Thymus (tissue), 11 donors: ENCODE results near the gene NET1. TPM values are rescaled to one million over a fixed set of nuclear protein-coding genes. Genes with fewer than 3 reads are reported as not detected.
"Not testable (repeated sequence)": the region's sequence is repeated elsewhere in the genome, so short reads cannot be mapped to it uniquely, and the experiment has no call there.

ENCODE experiments used
- DNase-seq, 9 donors: peaks; one replicate each; pipeline ENCODE4 v3.0.0-alpha.2; 2013; ENCODE audit warnings: low spot score in 9 of 9, low read depth in 6 of 9, missing footprints in 1 of 9
- H3K27ac ChIP-seq, 2 donors: one replicate each; pipeline ENCODE4 v1.5.1; 2013; ENCODE audit warnings: control low read depth in 1 of 2, low read depth in 1 of 2, low read length in 1 of 2, mild to moderate bottlenecking in 1 of 2, moderate library complexity in 1 of 2
- H3K27me3 ChIP-seq, 2 donors: one replicate each; pipeline ENCODE4 v1.5.1; 2013; ENCODE audit warnings: low read length in 1 of 2; ENCODE audit not compliant: control insufficient read depth in 2 of 2, insufficient read depth in 1 of 2
- H3K36me3 ChIP-seq, 2 donors: one replicate each; pipeline ENCODE4 v1.5.1; 2013; ENCODE audit warnings: low read length in 1 of 2, mild to moderate bottlenecking in 1 of 2, moderate library complexity in 1 of 2; ENCODE audit not compliant: control insufficient read depth in 2 of 2, insufficient read depth in 2 of 2
- H3K4me1 ChIP-seq, 2 donors: one replicate each; pipeline ENCODE4 v1.5.1; 2013; ENCODE audit warnings: low read length in 2 of 2; ENCODE audit not compliant: control insufficient read depth in 2 of 2, insufficient read depth in 2 of 2
- H3K4me3 ChIP-seq, 2 donors: one replicate each; pipeline ENCODE4 v1.5.1; 2013; ENCODE audit warnings: low read length in 2 of 2, control low read depth in 1 of 2, mild to moderate bottlenecking in 1 of 2
- H3K9me3 ChIP-seq, 2 donors: one replicate each; pipeline ENCODE4 v1.5.1; 2013; ENCODE audit warnings: low read length in 1 of 2, mild to moderate bottlenecking in 1 of 2; ENCODE audit not compliant: control insufficient read depth in 2 of 2, insufficient read depth in 1 of 2
- WGBS: extraction: QIAGEN DNeasy Blood & Tissue Kit; methylation state at CpG from one replicate; pipeline ENCODE4 v1.1.7; 2013; 5-methylcytosine and 5-hydroxymethylcytosine counted together
- polyA plus RNA-seq: library from polyadenylated mRNA; stranded (reverse); fragments of 200-250 nt; gene quantifications from one replicate; pipeline ENCODE4 v1.2.3, GENCODE V29; 2013
- total RNA-seq: library from RNA; stranded (reverse); fragments of 120-200 nt; gene quantifications from one replicate; pipeline ENCODE4 v1.2.4, GENCODE V29; 2013
- donor health status: healthy.

The NET1 gene
- total and polyA plus RNA-seq, 2 donors, result 58.2 to 63.6 TPM

GRCh38 chr10:5410787-5411186 lies 1.6 kb upstream of the NET1 start:
- not testable (repeated sequence) for H3K4me3 ChIP-seq, H3K27me3 ChIP-seq, H3K27ac ChIP-seq

GRCh38 chr10:5411941-5412276 lies 448 bp upstream of the NET1 start:
- no peak overlapping the region for H3K27ac ChIP-seq
- H3K27me3 ChIP-seq, result no peaks in the 10 kb centered on the region
- peaks cover 0 to 3% of the 10 kb centered on the region in 2 donors for H3K4me1 ChIP-seq
- DNase-seq, result no peak
- 53% methylated on average over 3 of the region's 3 CpGs for WGBS
- no peaks in the 10 kb centered on the region for H3K36me3 ChIP-seq
- H3K4me3 ChIP-seq, result peak overlapping the region; percentile 61 to 90
- no peaks in the 10 kb centered on the region for H3K9me3 ChIP-seq

More at GRCh38 chr10:5410787-5411186, 1.6 kb upstream of the NET1 start:
- not testable (repeated sequence) for DNase-seq, H3K36me3 ChIP-seq, H3K4me1 ChIP-seq, H3K9me3 ChIP-seq

GRCh38 chr10:5413012-5413938 lies 918 bp downstream of the NET1 start:
- H3K4me1 ChIP-seq, result peaks cover 0 to 3% of the 10 kb centered on the region in 2 donors
- no peaks in the 10 kb centered on the region for H3K36me3 ChIP-seq
- H3K4me3 ChIP-seq, result peak overlapping the region; percentile 61 to 90
- H3K27me3 ChIP-seq, result no peaks in the 10 kb centered on the region
- no peak overlapping the region for H3K27ac ChIP-seq
- 25% methylated on average over 20 of the region's 20 CpGs for WGBS
- peak in 3 of 9 donors; percentile 6 to 36 (median 7) for DNase-seq
- H3K9me3 ChIP-seq, result peaks cover 0 to 4% of the 10 kb centered on the region in 2 donors

GRCh38 chr10:5416981-5417380 lies 4.6 kb downstream of the NET1 start:
- Histone ChIP-seq H3K36me3 (no peaks in the 10 kb centered on the region), H3K27ac (no peak overlapping the region), H3K4me1 (peaks cover 0 to 3% of the 10 kb centered on the region in 2 donors), H3K4me3 (no peak overlapping the region), H3K27me3 (no peaks in the 10 kb centered on the region), H3K9me3 (peaks cover 0 to 4% of the 10 kb centered on the region in 2 donors)
- no peak for DNase-seq
- 96% methylated on average over 11 of the region's 11 CpGs for WGBS

GRCh38 chr10:5418584-5418983 lies 6.2 kb downstream of the NET1 start:
- Histone ChIP-seq H3K36me3 (no peaks in the 10 kb centered on the region), H3K4me3 (no peak overlapping the region), H3K9me3 (peaks cover 0 to 4% of the 10 kb centered on the region in 2 donors), H3K27me3 (no peaks in the 10 kb centered on the region), H3K27ac (no peak overlapping the region), H3K4me1 (no peaks in the 10 kb centered on the region)
- DNase-seq, result no peak

- Histone ChIP-seq H3K4me1 (no peaks in the 10 kb centered on the region), H3K27ac (no peak overlapping the region), H3K4me3 (no peak overlapping the region), H3K27me3 (no peaks in the 10 kb centered on the region), H3K36me3 (no peaks in the 10 kb centered on the region), H3K9me3 (peaks cover 0 to 4% of the 10 kb centered on the region in 2 donors)
- no peak for DNase-seq
- WGBS, result 88% methylated on average over 3 of the region's 3 CpGs
Observed at GRCh38 chr10:5419466-5420094, 7.2 kb downstream of the NET1 start.

GRCh38 chr10:5423771-5424170 lies 11.4 kb downstream of the NET1 start:
- Histone ChIP-seq H3K36me3 (no peaks in the 10 kb centered on the region), H3K4me3 (no peak overlapping the region), H3K4me1 (no peaks in the 10 kb centered on the region), H3K27me3 (no peaks in the 10 kb centered on the region), H3K27ac (no peak overlapping the region), H3K9me3 (no peaks in the 10 kb centered on the region)
- 47% methylated on average over 2 of the region's 2 CpGs for WGBS
- no peak for DNase-seq

GRCh38 chr10:5424751-5425150 lies 12.4 kb downstream of the NET1 start:
- no peak for DNase-seq
- Histone ChIP-seq H3K9me3 (no peaks in the 10 kb centered on the region), H3K4me3 (no peak overlapping the region), H3K36me3 (no peaks in the 10 kb centered on the region), H3K27me3 (no peaks in the 10 kb centered on the region), H3K4me1 (no peaks in the 10 kb centered on the region), H3K27ac (no peak overlapping the region)
- WGBS, result 74% methylated on average over 4 of the region's 4 CpGs

GRCh38 chr10:5428133-5428532 lies 15.8 kb downstream of the NET1 start:
- peaks cover 0 to 3% of the 10 kb centered on the region in 2 donors for H3K36me3 ChIP-seq
- no peaks in the 10 kb centered on the region for H3K9me3 ChIP-seq
- H3K4me1 ChIP-seq, result no peaks in the 10 kb centered on the region
- no peak overlapping the region for H3K27ac ChIP-seq
- H3K4me3 ChIP-seq, result no peak overlapping the region
- H3K27me3 ChIP-seq, result no peaks in the 10 kb centered on the region
- no peak for DNase-seq
- WGBS, result 87% methylated on average over 2 of the region's 2 CpGs
